ENCODE results near the gene FA2H. TPM values are rescaled to one million over a fixed set of nuclear protein-coding genes. Genes with fewer than 3 reads are reported as not detected.

The FA2H gene
- total RNA-seq, 2 experiments from 2014 or later, result 0.15 TPM; not detected in 1

GRCh38 chr16:74738816-74739215 lies 35.8 kb downstream of the FA2H start:
- Mint-ChIP-seq H3K9me3 (no peaks in the 10 kb centered on the region), H3K4me3 (no peak overlapping the region), H3K36me3 (ENCODE audit: low read depth) (no peaks in the 10 kb centered on the region), H3K27ac (no peak overlapping the region), H3K4me1 (ENCODE audit: low read depth) (no peaks in the 10 kb centered on the region), H3K27me3 (ENCODE audit: low read depth) (peaks cover 2% of the 10 kb centered on the region)
- CTCF ChIA-PET, result interaction anchor here (1.1 to 1.3 kb wide), 2 partner anchors 9 to 29 kb away, joined by 3 to 4 read pairs; no protein-coding TSS in a partner anchor
- intact Hi-C loops (cut with micrococcal nuclease), result no loop called here
- DNase-seq, result no peak

DNA sequence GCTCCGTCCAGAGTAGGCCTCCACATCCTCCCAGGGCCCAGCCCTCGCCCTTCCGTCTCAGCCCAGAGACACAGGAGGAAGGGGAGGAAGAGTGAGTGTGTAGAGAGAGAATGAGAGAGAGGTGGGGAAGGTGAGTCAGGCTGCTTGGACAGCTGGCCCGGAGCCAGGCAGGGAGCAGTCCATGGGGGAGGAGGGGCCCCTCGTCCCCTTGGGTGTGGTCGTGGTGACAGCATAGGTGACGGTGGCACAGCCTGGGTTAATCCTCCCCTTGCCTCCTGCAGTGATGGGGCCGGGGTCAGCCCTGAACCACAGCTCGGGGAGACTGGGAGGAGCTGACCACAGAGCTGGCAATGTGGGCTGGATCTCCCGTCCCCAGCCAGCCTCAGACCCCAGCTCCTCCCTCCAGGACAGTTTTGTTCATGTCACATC lies 36.5 kb downstream of the FA2H start:
- no peak for DNase-seq
- CTCF ChIA-PET, result interaction anchor here (0.9 to 1.1 kb wide), 2 partner anchors 11 to 28 kb away, joined by 3 read pairs; no protein-coding TSS in a partner anchor
- intact Hi-C loops (cut with micrococcal nuclease), result no loop called here
- H3K4me1 Mint-ChIP-seq (ENCODE audit: low read depth), result no peaks in the 10 kb centered on the region
- H3K9me3 Mint-ChIP-seq, result no peaks in the 10 kb centered on the region
- H3K36me3 Mint-ChIP-seq (ENCODE audit: low read depth), result no peaks in the 10 kb centered on the region
- no peak overlapping the region for H3K27ac Mint-ChIP-seq
- H3K27me3 Mint-ChIP-seq (ENCODE audit: low read depth), result peaks cover 2% of the 10 kb centered on the region
- H3K4me3 Mint-ChIP-seq, result no peak overlapping the region

DNA sequence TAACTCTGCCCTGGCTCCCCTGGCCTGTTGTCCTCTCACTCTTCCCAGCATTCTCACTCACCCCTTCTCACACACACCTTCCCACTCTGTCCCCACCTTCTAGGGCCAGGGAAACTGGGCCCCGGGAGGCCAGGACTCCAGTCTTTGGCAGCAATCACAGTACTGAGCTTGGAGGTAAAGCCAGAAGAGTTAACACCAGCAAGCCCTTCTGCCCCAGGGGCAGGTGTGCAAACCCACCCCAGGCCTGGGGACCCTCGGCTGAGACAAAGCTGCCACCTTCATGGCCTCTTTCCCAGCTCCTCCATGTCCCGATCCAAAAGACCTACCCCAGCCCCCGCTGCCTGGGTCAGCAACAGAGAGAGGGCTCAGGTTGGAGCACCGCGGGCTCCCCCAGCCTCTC lies 37.1 kb downstream of the FA2H start:
- Mint-ChIP-seq H3K27ac (no peak overlapping the region), H3K27me3 (ENCODE audit: low read depth) (peaks cover 2% of the 10 kb centered on the region), H3K36me3 (ENCODE audit: low read depth) (no peaks in the 10 kb centered on the region), H3K9me3 (no peaks in the 10 kb centered on the region), H3K4me3 (no peak overlapping the region), H3K4me1 (ENCODE audit: low read depth) (no peaks in the 10 kb centered on the region)
- DNase-seq, result no peak
- intact Hi-C loops (cut with micrococcal nuclease), result no loop called here
- CTCF ChIA-PET, result interaction anchor here (0.5 to 1.1 kb wide), 3 partner anchors 10 to 428 kb away, joined by 3 read pairs; no protein-coding TSS in a partner anchor

DNA sequence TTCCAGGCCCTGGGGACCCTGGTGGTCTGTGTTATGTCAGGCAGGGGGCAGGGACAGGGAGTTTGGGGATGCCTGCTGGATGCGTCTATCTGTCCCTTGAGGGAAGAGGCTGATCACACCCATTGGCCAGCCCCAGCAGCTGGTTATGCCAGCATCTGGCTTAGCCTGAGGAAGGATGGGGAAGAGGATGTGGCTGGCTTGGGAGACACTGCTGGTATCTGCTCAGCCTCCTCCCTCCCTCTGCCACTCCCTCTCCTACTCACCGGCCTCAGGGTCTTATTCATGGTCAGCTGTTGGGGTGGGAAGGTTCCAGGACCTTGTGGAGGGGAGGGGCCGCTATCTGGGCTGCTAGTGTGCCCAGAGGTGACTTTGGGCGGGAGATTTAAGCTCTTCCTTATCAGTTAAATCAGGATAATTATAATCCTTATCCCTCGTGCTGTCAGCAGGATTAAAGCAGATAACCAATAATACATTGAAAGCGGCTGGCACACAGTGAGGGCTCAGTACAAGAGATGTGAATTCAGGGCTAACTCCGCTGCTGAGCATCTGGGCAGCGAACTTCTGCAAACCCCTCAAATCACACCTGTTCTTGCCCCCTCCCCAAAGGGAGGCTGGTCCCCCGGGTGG lies 38.0 kb downstream of the FA2H start:
- Mint-ChIP-seq H3K4me1 (ENCODE audit: low read depth) (no peaks in the 10 kb centered on the region), H3K36me3 (ENCODE audit: low read depth) (no peaks in the 10 kb centered on the region), H3K27me3 (ENCODE audit: low read depth) (peaks cover 2% of the 10 kb centered on the region), H3K4me3 (no peak overlapping the region), H3K27ac (no peak overlapping the region), H3K9me3 (no peaks in the 10 kb centered on the region)
- intact Hi-C loops (cut with micrococcal nuclease), result no loop called here
- CTCF ChIA-PET, result interaction anchor here (0.7 to 1.2 kb wide), 2 partner anchors 10 to 12 kb away, joined by 3 to 4 read pairs; no protein-coding TSS in a partner anchor
- no peak for DNase-seq

GRCh38 chr16:74735554-74735953 lies 39.1 kb downstream of the FA2H start:
- peaks cover 2% of the 10 kb centered on the region for H3K27me3 Mint-ChIP-seq (ENCODE audit: low read depth)
- intact Hi-C loops (cut with micrococcal nuclease), result no loop called here
- CTCF ChIA-PET, result interaction anchor here (1.2 kb wide), 1 partner anchor 9 kb away, joined by 3 read pairs; no protein-coding TSS in a partner anchor

DNA sequence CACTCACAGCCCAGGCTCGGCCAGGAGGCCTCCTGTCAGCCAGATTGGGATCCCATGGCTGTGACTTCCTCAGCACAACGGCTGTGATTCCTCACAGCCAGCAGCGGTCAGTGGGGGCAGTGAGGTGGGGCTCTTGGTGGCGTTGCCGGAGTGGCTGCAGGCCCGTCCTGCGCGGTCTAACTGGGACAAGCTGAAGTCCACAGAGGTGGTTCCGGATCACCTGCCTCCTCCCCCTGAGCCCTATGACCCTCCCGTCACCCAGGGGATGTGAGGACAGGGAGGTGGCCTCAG lies 39.5 kb downstream of the FA2H start:
- H3K9me3 Mint-ChIP-seq, result no peaks in the 10 kb centered on the region
- peaks cover 5% of the 10 kb centered on the region for H3K4me1 Mint-ChIP-seq (ENCODE audit: low read depth)
- no peak for DNase-seq
- H3K4me3 Mint-ChIP-seq, result no peak overlapping the region
- CTCF ChIA-PET, result interaction anchor here (1.2 kb wide), 1 partner anchor 8 kb away, joined by 3 read pairs; no protein-coding TSS in a partner anchor
- H3K36me3 Mint-ChIP-seq (ENCODE audit: low read depth), result no peaks in the 10 kb centered on the region
- peaks cover 2% of the 10 kb centered on the region for H3K27me3 Mint-ChIP-seq (ENCODE audit: low read depth)
- intact Hi-C loops (cut with micrococcal nuclease), result no loop called here
- H3K27ac Mint-ChIP-seq, result no peak overlapping the region

More at GRCh38 chr16:74735554-74735953, 39.1 kb downstream of the FA2H start:
- no peaks in the 10 kb centered on the region for H3K9me3 Mint-ChIP-seq
- no peak overlapping the region for H3K4me3 Mint-ChIP-seq
- no peaks in the 10 kb centered on the region for H3K36me3 Mint-ChIP-seq (ENCODE audit: low read depth)
- H3K27ac Mint-ChIP-seq, result no peak overlapping the region
- H3K4me1 Mint-ChIP-seq (ENCODE audit: low read depth), result peaks cover under 1% of the 10 kb centered on the region
- DNase-seq, result no peak

GRCh38 chr16:74734361-74735161 lies 40.1 kb downstream of the FA2H start:
- CTCF ChIA-PET, result interaction anchor here (1.2 to 1.6 kb wide), 2 partner anchors 8 to 10 kb away, joined by 3 read pairs; no protein-coding TSS in a partner anchor
- no peaks in the 10 kb centered on the region for H3K9me3 Mint-ChIP-seq
- H3K4me1 Mint-ChIP-seq (ENCODE audit: low read depth), result peaks cover 7% of the 10 kb centered on the region
- intact Hi-C loops (cut with micrococcal nuclease), result no loop called here
- no peak for DNase-seq
- no peak overlapping the region for H3K27ac Mint-ChIP-seq
- H3K4me3 Mint-ChIP-seq, result no peak overlapping the region
- H3K36me3 Mint-ChIP-seq (ENCODE audit: low read depth), result no peaks in the 10 kb centered on the region
- H3K27me3 Mint-ChIP-seq (ENCODE audit: low read depth), result no peaks in the 10 kb centered on the region

DNA sequence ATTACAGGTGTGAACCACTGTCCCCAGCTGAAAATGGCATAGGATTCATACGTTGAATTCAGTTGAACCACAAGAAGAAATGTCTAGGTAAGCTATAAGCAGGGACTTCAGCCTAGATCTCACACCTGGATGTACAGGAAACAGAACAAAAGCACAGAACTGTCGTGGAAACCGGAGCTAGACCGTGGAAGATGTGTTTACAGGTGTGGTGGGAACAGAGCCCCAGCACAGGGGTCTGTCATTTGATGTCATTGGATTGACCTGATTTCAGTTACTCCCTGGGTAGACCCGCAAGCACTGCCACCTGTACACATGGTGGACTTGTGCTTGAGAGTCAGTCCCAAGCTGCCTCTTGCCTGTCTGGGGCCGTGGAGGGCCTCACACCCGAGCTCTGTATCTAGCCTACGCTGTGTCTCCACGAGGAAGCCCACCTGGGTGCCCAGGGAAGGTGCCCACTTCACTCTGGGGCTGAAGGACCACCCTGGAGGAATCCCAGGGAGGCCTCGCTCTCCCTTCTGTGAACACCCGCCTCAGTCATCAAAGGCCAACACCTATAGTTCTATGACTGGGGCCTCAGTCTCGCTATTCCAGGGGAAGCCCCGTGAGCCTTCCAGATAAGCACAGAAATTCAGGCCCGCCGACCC lies 41.8 kb downstream of the FA2H start:
- no peak for DNase-seq
- Mint-ChIP-seq H3K9me3 (no peaks in the 10 kb centered on the region), H3K27me3 (ENCODE audit: low read depth) (no peaks in the 10 kb centered on the region), H3K4me3 (no peak overlapping the region), H3K36me3 (ENCODE audit: low read depth) (no peaks in the 10 kb centered on the region), H3K27ac (no peak overlapping the region), H3K4me1 (ENCODE audit: low read depth) (peaks cover 7% of the 10 kb centered on the region)
- CTCF ChIA-PET, result interaction anchor here (0.9 to 1.6 kb wide), 2 partner anchors 8 to 21 kb away, joined by 3 read pairs; no protein-coding TSS in a partner anchor
- intact Hi-C loops (cut with micrococcal nuclease), result no loop called here

DNA sequence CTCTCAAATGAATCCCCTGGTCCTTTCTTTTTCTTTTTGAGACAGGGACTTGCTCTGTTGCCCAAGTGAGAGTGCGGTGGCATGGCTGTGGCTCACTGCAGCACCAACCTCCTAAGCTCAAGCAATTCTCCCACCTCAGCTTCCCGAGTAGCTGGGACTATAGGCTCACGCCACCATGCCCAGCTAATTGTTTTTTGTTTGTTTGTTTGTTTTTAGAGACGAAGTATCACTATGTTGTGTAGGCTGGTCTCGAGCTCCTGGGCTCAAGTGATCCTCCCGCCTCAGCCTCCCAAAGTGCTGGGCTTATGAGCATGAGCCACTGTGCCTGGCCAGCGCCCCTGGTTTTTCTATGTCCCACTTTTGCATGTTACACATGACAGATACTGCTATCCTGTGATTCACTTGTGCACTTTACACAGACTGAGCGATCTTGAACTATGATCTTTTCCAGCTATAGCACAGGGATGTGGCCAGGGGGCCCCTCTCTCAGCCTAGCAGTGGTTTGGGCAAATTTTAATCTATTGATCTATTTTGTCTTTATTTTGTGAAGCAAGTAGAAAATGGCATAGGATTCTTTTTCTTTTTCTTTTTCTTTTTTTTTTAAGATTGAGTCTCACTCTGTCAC lies 42.7 kb downstream of the FA2H start:
- no peak overlapping the region for H3K27ac Mint-ChIP-seq
- no peak overlapping the region for H3K4me3 Mint-ChIP-seq
- CTCF ChIA-PET, result no interaction called here
- no peak for DNase-seq
- H3K4me1 Mint-ChIP-seq (ENCODE audit: low read depth), result peaks cover 7% of the 10 kb centered on the region
- no peaks in the 10 kb centered on the region for H3K36me3 Mint-ChIP-seq (ENCODE audit: low read depth)
- no peaks in the 10 kb centered on the region for H3K27me3 Mint-ChIP-seq (ENCODE audit: low read depth)
- intact Hi-C loops (cut with micrococcal nuclease), result no loop called here
- peaks cover 3% of the 10 kb centered on the region for H3K9me3 Mint-ChIP-seq

DNA sequence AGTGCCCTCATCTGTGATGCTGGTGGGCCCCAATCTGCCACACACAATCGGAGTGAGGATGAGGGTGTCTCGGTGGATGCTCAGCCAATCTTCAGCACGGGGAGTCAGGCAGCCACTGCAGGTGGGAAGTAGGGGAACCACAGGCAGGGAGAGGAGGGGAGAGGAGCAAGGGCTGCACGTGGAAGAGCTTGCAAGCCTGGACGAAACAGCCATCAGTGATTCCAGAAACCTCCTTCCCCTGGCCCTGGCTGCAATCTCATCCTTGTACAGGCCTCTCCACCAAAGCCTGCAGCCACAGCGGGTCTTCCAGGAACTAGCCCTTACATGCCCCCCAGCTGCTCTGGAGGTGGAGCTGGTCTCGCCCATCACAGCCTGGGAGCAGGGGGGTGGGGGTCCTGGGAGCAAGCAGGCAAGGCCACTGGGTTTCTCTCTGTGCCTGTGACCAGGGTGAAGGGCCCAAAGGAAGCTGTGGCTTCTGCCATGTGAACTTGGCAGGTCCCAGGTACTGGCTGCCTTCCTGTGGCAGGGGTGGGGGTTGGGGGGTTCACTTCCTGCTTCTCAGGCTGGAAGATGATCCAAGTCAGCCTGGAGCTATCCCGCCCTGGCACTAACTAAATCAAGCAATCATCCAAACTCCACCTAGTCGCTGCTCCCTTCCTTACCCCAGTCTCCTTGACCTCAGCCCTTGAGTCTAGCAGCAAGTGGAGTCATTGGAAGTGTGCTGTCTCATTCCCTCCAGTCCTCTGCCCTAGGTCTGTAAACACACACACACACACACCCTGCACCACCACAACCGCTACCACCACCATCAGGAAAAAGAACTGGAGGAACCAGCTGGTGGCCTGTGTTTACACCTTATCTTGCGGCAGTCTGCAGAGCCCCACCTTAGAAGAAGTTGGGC lies 44.6 kb downstream of the FA2H start:
- CTCF ChIA-PET, result interaction anchor here (1.8 kb wide), 1 partner anchor 9 kb away, joined by 4 read pairs; no protein-coding TSS in a partner anchor
- no peaks in the 10 kb centered on the region for H3K27me3 Mint-ChIP-seq (ENCODE audit: low read depth)
- H3K4me1 Mint-ChIP-seq (ENCODE audit: low read depth), result peaks cover 7% of the 10 kb centered on the region
- peaks cover 7% of the 10 kb centered on the region for H3K9me3 Mint-ChIP-seq
- no peak for DNase-seq
- intact Hi-C loops (cut with micrococcal nuclease), result no loop called here
- no peak overlapping the region for H3K4me3 Mint-ChIP-seq
- H3K36me3 Mint-ChIP-seq (ENCODE audit: low read depth), result no peaks in the 10 kb centered on the region
- H3K27ac Mint-ChIP-seq, result no peak overlapping the region

DNA sequence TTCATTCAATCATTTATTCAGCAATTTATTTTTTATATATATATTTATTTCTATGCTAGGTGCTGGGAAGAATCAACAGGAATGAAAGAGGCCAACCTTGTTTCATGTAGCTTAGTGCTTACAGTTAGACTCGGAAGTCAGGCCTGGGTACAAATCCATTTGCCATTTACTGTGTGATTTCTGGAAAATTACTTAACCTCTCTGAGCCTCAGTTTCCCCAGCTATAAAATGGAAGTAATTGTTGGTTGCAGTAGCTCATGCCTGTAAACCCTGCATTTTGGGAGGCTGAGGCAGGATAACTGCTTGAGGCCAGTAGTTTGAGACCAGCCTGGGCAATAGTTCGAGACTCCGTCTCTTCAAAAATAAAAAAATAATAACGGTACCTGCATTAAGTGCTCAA lies 46.7 kb downstream of the FA2H start:
- Mint-ChIP-seq H3K9me3 (peaks cover 7% of the 10 kb centered on the region), H3K36me3 (ENCODE audit: low read depth) (no peaks in the 10 kb centered on the region), H3K27me3 (ENCODE audit: low read depth) (no peaks in the 10 kb centered on the region), H3K4me3 (no peak overlapping the region), H3K27ac (no peak overlapping the region), H3K4me1 (ENCODE audit: low read depth) (peaks cover 7% of the 10 kb centered on the region)
- intact Hi-C loops (cut with micrococcal nuclease), result no loop called here
- CTCF ChIA-PET, result interaction anchor here (0.7 to 2.3 kb wide), 8 partner anchors 10 to 748 kb away, joined by 3 to 34 read pairs (median 4); no protein-coding TSS in a partner anchor
- DNase-seq, result no peak

Measured in activated naive CD4-positive, alpha-beta T cell treated with anti-CD3 and anti-CD28 coated beads for 36 hours (primary cell).